DND-41 (cell line): ENCODE data around the gene MACO1.

Experiments used
- ATAC-seq: fragments of 200-7000 bp; cut with Tn5 transposase; 3 replicates; pipeline ENCODE4 v1.9.1; 2021; ENCODE audit warnings: low read depth; ENCODE audit not compliant: insufficient read depth
- DNase-seq: peaks from one replicate; pipeline ENCODE4 v3.0.0-alpha.2; 2020
- H2AFZ ChIP-seq: 2 replicates; pipeline ENCODE4 v1.6.0; 2012; ENCODE audit warnings: low read depth, low read length
- H3K27ac ChIP-seq: 2 replicates; pipeline ENCODE4 v1.5.1; 2012; ENCODE audit warnings: low read length, inconsistent platforms
- H3K27me3 ChIP-seq: fragments of 200-600 bp; sonication (generic); 2 replicates; pipeline ENCODE4 v1.6.0; 2012; ENCODE audit warnings: low read length, mild to moderate bottlenecking, inconsistent platforms; ENCODE audit not compliant: insufficient read depth, poor library complexity
- H3K36me3 ChIP-seq: 2 replicates; pipeline ENCODE4 v1.5.1; 2012; ENCODE audit warnings: low read length, inconsistent platforms; ENCODE audit not compliant: insufficient read depth
- H3K4me1 ChIP-seq: 2 replicates; pipeline ENCODE4 v1.5.1; 2012; ENCODE audit warnings: mild to moderate bottlenecking, low read length; ENCODE audit not compliant: insufficient read depth
- H3K4me2 ChIP-seq: 2 replicates; pipeline ENCODE4 v1.6.0; 2012; ENCODE audit warnings: mild to moderate bottlenecking, moderate library complexity, low read length, inconsistent platforms; ENCODE audit not compliant: insufficient read depth
- H3K4me3 ChIP-seq, 2 experiments: fragments of 200-600 bp in 1 of 2; shearing (Covaris generic) in 1 of 2; 2 replicates each; pipeline ENCODE4 v1.5.1; 2012 to 2016; ENCODE audit warnings: inconsistent platforms in 2 of 2, low read length in 2 of 2, mild to moderate bottlenecking in 2 of 2, low read depth in 1 of 2, moderate library complexity in 1 of 2
- H3K79me2 ChIP-seq: 2 replicates; pipeline ENCODE4 v1.6.0; 2012; ENCODE audit warnings: low read length, inconsistent platforms; ENCODE audit not compliant: insufficient read depth
- H3K9ac ChIP-seq: 2 replicates; pipeline ENCODE4 v1.6.0; 2012; ENCODE audit warnings: low read depth, mild to moderate bottlenecking, inconsistent platforms, low read length, moderate library complexity
- H3K9me3 ChIP-seq: 2 replicates; pipeline ENCODE4 v1.5.1; 2012; ENCODE audit warnings: low read length, moderate library complexity, mild to moderate bottlenecking, inconsistent platforms; ENCODE audit not compliant: insufficient read depth, severe bottlenecking
- H4K20me1 ChIP-seq: 2 replicates; pipeline ENCODE4 v1.6.0; 2012; ENCODE audit warnings: low read length; ENCODE audit not compliant: insufficient read depth
- CTCF ChIP-seq: IDR thresholded peaks from 2 replicates; pipeline ENCODE4 v1.5.1; 2012; ENCODE audit warnings: borderline replicate concordance, low read length, moderate library complexity, mild to moderate bottlenecking; ENCODE audit not compliant: poor library complexity, severe bottlenecking; ENCODE audit errors: extremely low read depth
- EZH2 ChIP-seq: IDR thresholded peaks from 3 replicates; pipeline ENCODE4 v1.6.1; 2012; ENCODE audit warnings: borderline replicate concordance, low read depth, mild to moderate bottlenecking, moderate library complexity, low read length, inconsistent platforms; ENCODE audit not compliant: severe bottlenecking

MACO1 gene

GRCh38 chr1:25433389-25434186 is 2.9 kb downstream of the MACO1 start:
- Histone ChIP-seq H3K9me3 (no peaks in the 10 kb centered on the region), H2AFZ (no peak overlapping the region), H3K27ac (no peak overlapping the region; the same call in 1 of the 2 replicates), H3K27me3 (no peaks in the 10 kb centered on the region), H3K36me3 (peaks cover 8% of the 10 kb centered on the region), H4K20me1 (peaks cover 65% of the 10 kb centered on the region), H3K4me1 (peaks cover 54% of the 10 kb centered on the region), H3K9ac (peak overlapping the region; percentile 20; the same call in 1 of the 2 replicates), H3K79me2 (peaks cover 78% of the 10 kb centered on the region), H3K4me2 (peak overlapping the region; percentile 97), H3K4me3 (peak overlapping the region in 1 of 2 experiments; percentile 14; a peak in 1 of 4 replicates)
- ATAC-seq (no peak), DNase-seq (no peak)
- TF ChIP-seq CTCF, result no peak
- TF ChIP-seq EZH2, result no peak

- no peak overlapping the region for H2AFZ ChIP-seq
These were observed 4.9 kb downstream of the MACO1 start for GRCh38 chr1:25435397-25436108.

GRCh38 chr1:25437672-25438071 is 7.0 kb downstream of the MACO1 start:
- peaks cover 32% of the 10 kb centered on the region for H3K4me1 ChIP-seq

More at GRCh38 chr1:25435397-25436108, 4.9 kb downstream of the MACO1 start:
- Histone ChIP-seq H4K20me1 (peaks cover 73% of the 10 kb centered on the region), H3K9ac (peak overlapping the region; percentile 19; the same call in 1 of the 2 replicates), H3K9me3 (no peaks in the 10 kb centered on the region), H3K27me3 (no peaks in the 10 kb centered on the region), H3K4me2 (peak overlapping the region; percentile 97; the same call in 1 of the 2 replicates), H3K27ac (peak overlapping the region; percentile 7; the same call in 1 of the 2 replicates), H3K4me3 (0 out of 4 replicates have a peak overlapping the region, but pooled peaks of 1 of the 2 experiments have one; percentile 2), H3K4me1 (peaks cover 44% of the 10 kb centered on the region), H3K36me3 (peaks cover 8% of the 10 kb centered on the region), H3K79me2 (peaks cover 96% of the 10 kb centered on the region)
- DNase-seq, result no peak
- no peak for ATAC-seq
- TF ChIP-seq EZH2, result no peak
- TF ChIP-seq CTCF, result no peak

More at GRCh38 chr1:25437672-25438071, 7.0 kb downstream of the MACO1 start:
- H3K79me2 ChIP-seq, result peaks cover 97% of the 10 kb centered on the region
- no peak overlapping the region for H3K4me3 ChIP-seq
- no peak overlapping the region for H3K9ac ChIP-seq
- no peaks in the 10 kb centered on the region for H3K27me3 ChIP-seq
- H3K4me2 ChIP-seq, result no peak overlapping the region
- H3K36me3 ChIP-seq, result peaks cover 8% of the 10 kb centered on the region
- ATAC-seq, result no peak
- no peak overlapping the region for H3K27ac ChIP-seq
- no peak for TF ChIP-seq EZH2
- no peak for TF ChIP-seq CTCF
- no peak for DNase-seq
- H3K9me3 ChIP-seq, result no peaks in the 10 kb centered on the region
- peaks cover 81% of the 10 kb centered on the region for H4K20me1 ChIP-seq
- no peak overlapping the region for H2AFZ ChIP-seq
